ENCODE measurements around the gene KRT35.
"Not testable (repeated sequence)": the region's sequence is repeated elsewhere in the genome, so short reads cannot be mapped to it uniquely, and the experiment has no call there.

Gene KRT35

GRCh38 chr17:41453066-41453465, 27.9 kb downstream of the KRT35 start:
- DNase-seq (ENCODE audit: low read depth in 2 of 2): no peak

- no peak for DNase-seq (ENCODE audit: low read depth in 2 of 2)
Measured at GRCh38 chr17:41452281-41452680, 28.7 kb downstream of the KRT35 start.

- peak; percentile 12 to 17 for DNase-seq (ENCODE audit: low read depth in 2 of 2)
Measured at GRCh38 chr17:41451154-41451728, 29.7 kb downstream of the KRT35 start.

- no peak for DNase-seq (ENCODE audit: low read depth in 2 of 2)
Measured at GRCh38 chr17:41449008-41449407, 31.9 kb downstream of the KRT35 start.

GRCh38 chr17:41448506-41448905, 32.4 kb downstream of the KRT35 start:
- no peak for DNase-seq (ENCODE audit: low read depth in 2 of 2)

GRCh38 chr17:41446806-41447205, 34.1 kb downstream of the KRT35 start:
- DNase-seq (ENCODE audit: low read depth in 2 of 2): peak; percentile 12 to 31

- DNase-seq (ENCODE audit: low read depth in 2 of 2): no peak
Measured at GRCh38 chr17:41444640-41445039, 36.3 kb downstream of the KRT35 start.

- DNase-seq (ENCODE audit: low read depth in 2 of 2): no peak
Measured at GRCh38 chr17:41444186-41444585, 36.8 kb downstream of the KRT35 start.

GRCh38 chr17:41442739-41443138, 38.2 kb downstream of the KRT35 start:
- DNase-seq (ENCODE audit: low read depth in 2 of 2): no peak

GRCh38 chr17:41440531-41441033, 40.4 kb downstream of the KRT35 start, which contains the start of gene KRT38:
Gene KRT38, minus strand, starts transcription at chr17:41440983. Its CDS starts 62 bp downstream, at chr17:41440921.
- DNase-seq (ENCODE audit: low read depth in 2 of 2): no peak

GRCh38 chr17:41439375-41439774, 41.6 kb downstream of the KRT35 start:
- DNase-seq (ENCODE audit: low read depth in 2 of 2): no peak

GRCh38 chr17:41437769-41438168, 43.2 kb downstream of the KRT35 start:
- DNase-seq (ENCODE audit: low read depth in 2 of 2): no peak

- DNase-seq (ENCODE audit: low read depth in 2 of 2): no peak
Measured at GRCh38 chr17:41437254-41437653, 43.7 kb downstream of the KRT35 start.

GRCh38 chr17:41434415-41434814, 46.5 kb downstream of the KRT35 start:
- no peak for DNase-seq (ENCODE audit: low read depth in 2 of 2)

- DNase-seq (ENCODE audit: low read depth in 2 of 2): no peak
Measured at GRCh38 chr17:41434005-41434404, 46.9 kb downstream of the KRT35 start.

GRCh38 chr17:41433586-41433985, 47.4 kb downstream of the KRT35 start:
- no peak for DNase-seq (ENCODE audit: low read depth in 2 of 2)

GRCh38 chr17:41430376-41430775, 50.6 kb downstream of the KRT35 start:
- not testable (repeated sequence) for DNase-seq (ENCODE audit: low read depth in 2 of 2)

GRCh38 chr17:41429667-41430066, 51.3 kb downstream of the KRT35 start:
- DNase-seq (ENCODE audit: low read depth in 2 of 2): no peak

- DNase-seq (ENCODE audit: low read depth in 2 of 2): no peak
Measured at GRCh38 chr17:41428591-41429291, 52.2 kb downstream of the KRT35 start.
